KBM-7 (cell line): ENCODE results near the gene IQSEC3.

Source experiments
- DNase-seq: peaks from one replicate; pipeline ENCODE4 v3.0.0-alpha.2; 2015
- in situ Hi-C: fragments of 300-500 bp; cut with MboI; formaldehyde crosslinking; loops from 2 replicates; pipeline ENCODE4 v1.14.3; 2020; ENCODE audit warnings: low sequenced_read_pairs, low pct_unique_long_range_greater_than_20kb, mixed read lengths

IQSEC3 gene

GRCh38 chr12:218221-218620 is 151.7 kb downstream of the IQSEC3 start:
- in situ Hi-C loops = no loop called here
- no peak for DNase-seq

DNA sequence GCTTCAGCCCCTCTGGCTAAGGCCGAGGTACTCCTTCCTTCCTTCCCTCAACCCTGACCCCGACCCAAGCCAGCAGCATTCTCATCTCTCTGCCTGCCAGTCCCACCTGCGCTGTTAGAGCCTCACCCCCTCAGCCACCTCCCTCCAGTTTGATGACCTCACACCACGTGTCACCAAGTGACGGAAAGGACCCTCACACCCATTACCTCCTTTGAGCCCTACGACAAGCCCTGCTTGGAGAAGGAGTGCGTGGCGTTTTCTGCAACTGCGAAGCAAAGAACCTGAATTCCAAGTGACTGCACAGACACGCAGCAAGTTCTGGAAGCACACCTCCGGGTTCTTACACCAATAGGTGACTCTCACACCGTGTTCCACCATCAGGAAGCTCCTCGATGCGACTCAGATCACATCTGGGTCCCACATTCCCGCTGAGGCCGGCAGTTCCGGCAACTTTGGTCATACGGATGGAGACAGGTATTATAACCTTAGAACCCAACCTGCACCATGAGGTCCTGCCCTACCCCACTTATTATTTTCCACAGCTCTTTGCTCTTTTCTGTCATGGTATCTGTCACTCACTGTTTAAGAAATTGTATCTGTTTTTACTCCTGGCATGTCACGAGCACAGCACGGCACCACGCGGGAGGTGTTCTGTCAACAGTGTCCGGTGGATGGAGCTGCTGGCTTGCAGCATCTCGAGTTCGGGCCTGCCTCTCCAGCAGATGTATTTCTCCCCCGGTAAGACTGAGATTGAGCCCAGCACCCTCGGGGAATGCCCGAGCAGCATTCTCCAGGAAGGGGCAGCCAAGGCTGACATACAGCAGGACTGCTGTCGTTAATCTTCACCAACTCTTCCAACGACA is 152.4 kb downstream of the IQSEC3 start:
- DNase-seq = no peak
- in situ Hi-C loops = no loop called here

DNA sequence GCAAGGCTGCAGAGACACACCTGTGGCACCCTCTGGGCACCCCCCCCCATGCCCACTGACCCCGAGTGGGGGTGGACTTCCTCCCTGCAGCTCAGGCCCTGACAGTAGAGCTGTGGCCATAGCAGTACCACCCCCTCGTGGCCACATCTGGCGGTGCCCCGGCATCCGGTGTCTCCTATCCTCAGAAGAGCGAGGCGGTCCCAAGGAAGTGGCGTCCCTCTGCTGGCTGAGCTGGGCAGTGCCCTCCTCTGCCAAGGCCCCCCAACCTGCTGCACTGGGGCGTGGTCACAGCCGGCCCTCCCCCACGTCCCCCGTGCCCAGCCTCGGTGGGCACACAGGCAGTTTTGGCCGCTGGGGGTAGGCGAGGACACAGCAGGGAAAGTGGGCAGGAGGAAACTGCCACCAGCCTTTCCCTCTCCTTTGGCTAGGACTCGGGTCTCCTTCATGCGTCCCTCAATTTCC is 153.4 kb downstream of the IQSEC3 start:
- peak; percentile 89 for DNase-seq
- in situ Hi-C loops = no loop called here

DNA sequence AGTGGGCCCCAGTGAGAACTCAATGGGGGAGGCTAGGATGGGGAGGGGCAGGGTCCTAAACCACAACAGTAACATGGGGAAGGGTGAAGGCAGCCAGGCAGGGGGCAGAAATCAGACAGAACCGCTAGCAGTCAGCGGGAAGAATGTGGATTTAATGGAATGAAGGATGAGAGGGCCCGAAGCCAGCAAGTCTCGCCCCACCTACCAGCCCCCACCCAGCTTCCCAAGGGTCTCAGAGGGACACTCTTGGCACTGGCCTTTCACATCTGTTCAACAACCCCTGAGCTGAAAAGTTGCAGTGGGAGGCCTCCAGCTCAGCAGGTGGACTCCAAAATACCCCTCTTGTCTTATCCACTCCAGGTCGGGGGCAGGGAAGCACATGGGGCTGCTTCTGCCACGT is 153.9 kb downstream of the IQSEC3 start:
- in situ Hi-C loops = no loop called here
- DNase-seq = no peak

DNA sequence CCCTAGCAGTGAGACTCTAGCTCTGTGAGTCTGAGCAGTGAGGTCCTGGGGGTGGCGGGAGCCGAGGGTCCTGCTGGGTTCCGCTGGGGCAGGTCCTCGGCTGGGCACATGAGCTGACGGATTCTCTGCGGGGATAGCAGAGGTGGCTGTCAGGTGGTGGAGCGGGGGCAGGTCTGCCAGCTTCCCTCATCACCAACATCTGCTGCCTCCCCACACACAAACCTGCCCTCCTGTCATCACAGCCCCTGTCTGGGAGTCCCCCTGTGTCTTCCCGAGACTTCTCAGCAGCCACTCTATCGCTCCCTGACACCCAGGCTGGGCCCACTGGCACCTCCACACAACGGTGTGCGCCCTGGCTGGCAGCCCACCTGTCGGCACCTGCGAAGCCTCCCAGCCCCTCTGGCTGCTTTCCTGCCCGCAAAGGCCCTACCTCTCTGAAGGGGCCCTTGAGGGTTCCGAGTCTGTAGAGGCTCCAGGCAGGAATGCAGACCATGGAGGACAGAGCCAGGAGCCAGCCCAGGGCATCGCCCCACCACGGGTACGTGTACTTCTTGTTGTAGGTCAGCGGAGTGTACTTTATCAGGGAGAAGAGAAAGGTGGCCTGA is 154.5 kb downstream of the IQSEC3 start:
- DNase-seq = no peak
- in situ Hi-C loops = no loop called here

DNA sequence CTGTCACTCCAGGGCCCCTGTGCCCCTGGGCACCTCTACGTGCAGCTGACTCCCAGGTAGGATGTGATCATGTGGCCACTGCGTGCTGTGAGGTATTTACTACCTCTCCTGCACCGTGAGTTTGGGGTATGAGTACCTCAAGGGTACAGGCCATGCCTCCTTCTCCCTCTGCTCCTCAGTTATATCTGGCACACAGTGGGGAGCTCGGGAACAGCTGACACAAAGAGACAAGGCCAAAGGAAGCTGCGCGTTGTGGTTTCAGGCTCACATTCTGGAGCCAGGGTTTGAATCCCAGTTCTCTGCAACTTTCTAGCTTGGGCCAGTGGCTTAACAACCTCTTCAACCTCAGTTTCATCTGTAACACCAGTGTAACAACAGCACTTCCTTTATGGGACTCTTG is 155.2 kb downstream of the IQSEC3 start:
- in situ Hi-C loops = no loop called here

GRCh38 chr12:223841-224240 is 157.3 kb downstream of the IQSEC3 start:
- in situ Hi-C loops = no loop called here
- DNase-seq = no peak

More for the DNA sequence above, 155.2 kb downstream of the IQSEC3 start:
- DNase-seq = no peak

DNA sequence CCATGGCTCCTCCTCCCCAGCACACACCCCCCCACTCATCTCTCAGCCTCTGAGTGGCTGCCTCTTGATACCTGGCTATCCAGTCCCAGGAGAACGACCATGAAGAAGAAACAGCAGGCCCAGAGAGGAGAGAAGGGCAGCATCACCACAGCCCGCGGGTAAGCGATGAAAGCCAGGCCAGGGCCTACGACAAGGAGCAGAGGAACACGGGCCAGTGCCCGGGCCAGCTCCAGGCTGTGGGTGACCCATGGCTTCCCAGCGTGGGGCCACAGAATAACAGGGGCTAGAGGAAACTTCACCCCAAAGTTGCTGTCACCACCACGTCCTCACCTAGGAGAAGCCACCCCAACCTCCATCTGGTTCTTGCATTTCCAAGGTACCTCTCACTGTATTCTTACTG is 157.8 kb downstream of the IQSEC3 start:
- in situ Hi-C loops = no loop called here

GRCh38 chr12:225012-225411 is 158.4 kb downstream of the IQSEC3 start:
- in situ Hi-C loops = no loop called here

More for the DNA sequence above, 157.8 kb downstream of the IQSEC3 start:
- no peak for DNase-seq

GRCh38 chr12:226401-226800 is 159.8 kb downstream of the IQSEC3 start:
- no peak for DNase-seq
- in situ Hi-C loops = no loop called here

More at GRCh38 chr12:225012-225411, 158.4 kb downstream of the IQSEC3 start:
- DNase-seq = no peak

DNA sequence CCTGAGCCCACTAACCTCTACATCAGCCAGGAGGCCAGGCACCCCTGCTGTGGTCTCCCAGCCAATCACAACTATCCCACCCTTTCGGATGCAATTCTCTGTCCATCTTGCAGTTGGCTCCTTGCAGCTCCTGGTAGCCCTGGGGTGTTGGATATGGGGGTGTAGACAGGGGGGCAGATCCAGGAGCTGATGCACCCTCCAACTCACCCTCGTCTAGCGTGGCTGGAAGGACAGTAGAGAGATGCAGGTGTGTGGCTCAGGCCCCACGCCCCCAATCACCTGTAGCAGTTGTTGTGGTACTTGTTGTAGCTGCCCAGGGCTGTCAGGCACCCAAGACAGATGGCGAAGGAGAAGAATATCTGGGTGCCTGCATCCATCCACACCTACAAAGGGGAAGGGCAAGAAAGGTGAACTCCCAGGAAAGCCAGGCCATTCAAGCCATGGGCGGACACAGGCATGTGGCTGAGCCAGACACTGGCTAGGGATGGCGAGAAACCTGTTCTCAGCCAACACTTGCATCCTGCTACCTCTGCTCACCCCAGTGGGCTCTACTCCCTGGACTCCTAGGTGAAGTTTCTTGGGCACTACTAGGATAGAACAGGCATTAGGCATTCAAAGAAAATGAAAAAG is 160.8 kb downstream of the IQSEC3 start:
- in situ Hi-C loops = no loop called here
- no peak for DNase-seq
